ENCODE measurements around the gene GCHFR. TPM values are rescaled to one million over a fixed set of nuclear protein-coding genes. Genes with fewer than 3 reads are reported as not detected.

GCHFR gene
- total RNA-seq, 2 donors from 2014 or later = 9.7 to 33.8 TPM

GRCh38 chr15:40785164-40785563, 21.3 kb downstream of the GCHFR start:
- Histone ChIP-seq H3K27me3 (no peaks in the 10 kb centered on the region), H3K27ac (no peak overlapping the region), H3K36me3 (peaks cover under 1% of the 10 kb centered on the region), H3K4me3 (no peak overlapping the region), H3K4me1 (peaks cover 0 to 11% of the 10 kb centered on the region in 2 donors), H3K9me3 (no peaks in the 10 kb centered on the region)
- no peak for DNase-seq (ENCODE audit: low spot score)
- TF ChIP-seq CTCF (IDR thresholded peaks at IDR 0.05) = no peak

- no peak overlapping the region for H3K27ac ChIP-seq
- DNase-seq (ENCODE audit: low spot score) = no peak
- H3K36me3 ChIP-seq = no peaks in the 10 kb centered on the region
- no peak overlapping the region for H3K4me3 ChIP-seq
- no peaks in the 10 kb centered on the region for H3K9me3 ChIP-seq
- peaks cover 0 to 11% of the 10 kb centered on the region in 2 donors for H3K4me1 ChIP-seq
- TF ChIP-seq CTCF (IDR thresholded peaks at IDR 0.05) = no peak
- no peaks in the 10 kb centered on the region for H3K27me3 ChIP-seq
These were observed 21.9 kb downstream of the GCHFR start for GRCh38 chr15:40785814-40786213.

GRCh38 chr15:40787344-40787841, 23.5 kb downstream of the GCHFR start:
- no peak for TF ChIP-seq CTCF (IDR thresholded peaks at IDR 0.05)
- Histone ChIP-seq H3K4me1 (peaks cover 0 to 11% of the 10 kb centered on the region in 2 donors), H3K36me3 (no peaks in the 10 kb centered on the region), H3K27me3 (no peaks in the 10 kb centered on the region), H3K27ac (no peak overlapping the region), H3K4me3 (no peak overlapping the region), H3K9me3 (no peaks in the 10 kb centered on the region)
- no peak for DNase-seq (ENCODE audit: low spot score)

- no peak for DNase-seq (ENCODE audit: low spot score)
- Histone ChIP-seq H3K27me3 (no peaks in the 10 kb centered on the region), H3K4me3 (no peak overlapping the region), H3K9me3 (no peaks in the 10 kb centered on the region), H3K27ac (no peak overlapping the region), H3K36me3 (no peaks in the 10 kb centered on the region), H3K4me1 (peaks cover 0 to 11% of the 10 kb centered on the region in 2 donors)
- TF ChIP-seq CTCF (IDR thresholded peaks at IDR 0.05) = no peak
These were observed 24.1 kb downstream of the GCHFR start for GRCh38 chr15:40787991-40788390.

- Histone ChIP-seq H3K27ac (no peak overlapping the region), H3K4me3 (no peak overlapping the region), H3K36me3 (no peaks in the 10 kb centered on the region), H3K27me3 (no peaks in the 10 kb centered on the region), H3K9me3 (no peaks in the 10 kb centered on the region), H3K4me1 (peaks cover 0 to 11% of the 10 kb centered on the region in 2 donors)
- DNase-seq (ENCODE audit: low spot score) = no peak
- no peak for TF ChIP-seq CTCF (IDR thresholded peaks at IDR 0.05)
These were observed 25.3 kb downstream of the GCHFR start for GRCh38 chr15:40789119-40789518.

GRCh38 chr15:40789999-40790398, 26.1 kb downstream of the GCHFR start:
- Histone ChIP-seq H3K4me1 (peaks cover 0 to 11% of the 10 kb centered on the region in 2 donors), H3K27ac (no peak overlapping the region), H3K27me3 (no peaks in the 10 kb centered on the region), H3K36me3 (no peaks in the 10 kb centered on the region), H3K4me3 (no peak overlapping the region), H3K9me3 (no peaks in the 10 kb centered on the region)
- no peak for DNase-seq (ENCODE audit: low spot score)
- no peak for TF ChIP-seq CTCF (IDR thresholded peaks at IDR 0.05)
